Measurements from ENCODE around the gene KAZN.

KAZN gene

DNA sequence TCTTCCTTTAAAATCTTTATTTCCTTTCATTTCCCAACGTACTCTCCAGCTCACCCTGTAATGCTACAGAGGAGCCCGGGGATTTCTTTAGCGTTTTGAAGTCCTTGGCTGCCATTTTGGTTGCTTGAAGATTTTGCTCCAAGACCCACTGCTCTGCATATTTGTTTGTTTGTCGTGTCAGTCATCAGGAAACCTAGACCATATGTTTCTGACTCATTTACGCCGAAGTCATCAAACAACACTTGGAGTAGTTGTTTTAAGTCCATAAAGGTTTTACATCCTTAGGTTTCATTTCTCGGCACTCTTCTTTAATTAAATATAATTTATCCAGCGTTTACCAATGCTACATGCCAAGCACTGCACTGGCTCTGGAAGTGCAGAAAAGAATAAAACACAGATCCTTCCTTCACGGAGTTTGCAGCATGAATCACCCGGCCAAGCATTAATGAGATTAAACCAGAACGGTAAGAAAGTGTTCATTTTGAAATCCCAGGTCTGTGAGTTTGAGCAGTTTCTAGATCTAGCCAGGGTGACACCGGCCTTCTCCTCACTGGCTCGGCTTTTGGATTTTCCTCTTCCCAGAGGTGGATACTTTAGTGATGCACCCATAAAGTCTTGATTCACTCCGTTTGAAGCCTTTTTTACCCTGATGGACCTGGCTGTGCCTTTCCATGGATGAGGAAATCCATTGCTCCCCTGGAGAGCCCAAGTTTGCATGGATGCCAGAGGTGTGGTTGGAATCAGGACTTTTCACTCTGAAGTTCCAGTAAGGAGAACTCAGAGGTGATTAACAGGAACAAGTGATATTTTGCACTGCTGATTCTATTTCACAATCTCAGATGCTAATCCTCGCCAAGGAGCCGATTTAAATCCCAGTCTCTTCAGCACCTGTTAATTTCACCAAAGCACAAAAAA, 109.3 kb downstream of the KAZN start:
- DNase-seq (ENCODE audit: low read depth), result no peak
- H3K4me3 ChIP-seq (replicated peaks; ENCODE audit: low read depth, low read length), result no peak overlapping the region
- TF ChIP-seq, protein P1, sequence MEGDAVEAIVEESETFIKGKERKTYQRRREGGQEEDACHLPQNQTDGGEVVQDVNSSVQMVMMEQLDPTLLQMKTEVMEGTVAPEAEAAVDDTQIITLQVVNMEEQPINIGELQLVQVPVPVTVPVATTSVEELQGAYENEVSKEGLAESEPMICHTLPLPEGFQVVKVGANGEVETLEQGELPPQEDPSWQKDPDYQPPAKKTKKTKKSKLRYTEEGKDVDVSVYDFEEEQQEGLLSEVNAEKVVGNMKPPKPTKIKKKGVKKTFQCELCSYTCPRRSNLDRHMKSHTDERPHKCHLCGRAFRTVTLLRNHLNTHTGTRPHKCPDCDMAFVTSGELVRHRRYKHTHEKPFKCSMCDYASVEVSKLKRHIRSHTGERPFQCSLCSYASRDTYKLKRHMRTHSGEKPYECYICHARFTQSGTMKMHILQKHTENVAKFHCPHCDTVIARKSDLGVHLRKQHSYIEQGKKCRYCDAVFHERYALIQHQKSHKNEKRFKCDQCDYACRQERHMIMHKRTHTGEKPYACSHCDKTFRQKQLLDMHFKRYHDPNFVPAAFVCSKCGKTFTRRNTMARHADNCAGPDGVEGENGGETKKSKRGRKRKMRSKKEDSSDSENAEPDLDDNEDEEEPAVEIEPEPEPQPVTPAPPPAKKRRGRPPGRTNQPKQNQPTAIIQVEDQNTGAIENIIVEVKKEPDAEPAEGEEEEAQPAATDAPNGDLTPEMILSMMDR (IDR thresholded peaks at IDR 0.05; ENCODE audit: low read length, missing control alignments), result no peak

DNA sequence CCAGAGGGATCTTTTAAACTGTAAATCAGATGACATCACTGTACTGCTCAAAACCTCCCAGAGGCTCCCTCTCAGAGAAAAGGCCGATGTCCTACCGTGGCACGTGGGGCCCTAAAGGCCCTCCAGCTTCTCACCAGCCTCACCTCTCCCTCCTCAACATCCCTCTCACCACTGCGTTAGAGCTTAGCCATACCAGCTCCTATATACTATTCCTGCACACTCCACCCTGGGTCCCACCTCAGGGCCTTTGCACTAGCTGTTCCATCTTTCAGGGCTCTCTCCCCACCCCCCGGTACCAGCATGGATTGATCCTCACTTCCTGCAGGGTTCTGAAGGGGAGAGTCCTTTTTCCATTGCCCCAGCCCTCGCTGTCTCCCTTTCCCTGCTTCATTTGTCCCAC, 111.8 kb downstream of the KAZN start:
- H3K4me3 ChIP-seq (replicated peaks; ENCODE audit: low read depth, low read length), result no peak overlapping the region
- DNase-seq (ENCODE audit: low read depth), result no peak
- TF ChIP-seq, protein P1 (IDR thresholded peaks at IDR 0.05; ENCODE audit: low read length, missing control alignments), result no peak

DNA sequence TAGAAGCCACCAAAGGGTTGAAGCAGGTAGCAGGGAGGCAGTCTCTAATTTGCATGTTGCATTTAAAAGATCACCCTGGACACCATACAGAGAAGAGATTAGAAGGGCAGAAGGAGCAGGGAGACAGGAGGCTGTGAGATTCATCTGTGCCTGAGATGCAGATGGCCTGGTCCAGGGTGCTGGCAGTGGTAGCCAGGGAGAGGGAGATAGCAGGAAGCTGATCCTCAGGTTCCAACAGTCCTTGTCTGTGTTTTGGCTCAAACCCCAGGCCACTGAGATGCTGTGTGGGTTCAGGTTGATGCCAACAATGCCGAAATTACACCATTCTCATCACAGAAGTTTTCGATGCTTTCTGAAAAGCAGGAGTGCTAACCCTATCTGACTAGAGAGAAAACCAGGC, 113.7 kb downstream of the KAZN start:
- TF ChIP-seq, protein P1 (IDR thresholded peaks at IDR 0.05; ENCODE audit: low read length, missing control alignments), result no peak
- no peak overlapping the region for H3K4me3 ChIP-seq (replicated peaks; ENCODE audit: low read depth, low read length)
- no peak for DNase-seq (ENCODE audit: low read depth)

DNA sequence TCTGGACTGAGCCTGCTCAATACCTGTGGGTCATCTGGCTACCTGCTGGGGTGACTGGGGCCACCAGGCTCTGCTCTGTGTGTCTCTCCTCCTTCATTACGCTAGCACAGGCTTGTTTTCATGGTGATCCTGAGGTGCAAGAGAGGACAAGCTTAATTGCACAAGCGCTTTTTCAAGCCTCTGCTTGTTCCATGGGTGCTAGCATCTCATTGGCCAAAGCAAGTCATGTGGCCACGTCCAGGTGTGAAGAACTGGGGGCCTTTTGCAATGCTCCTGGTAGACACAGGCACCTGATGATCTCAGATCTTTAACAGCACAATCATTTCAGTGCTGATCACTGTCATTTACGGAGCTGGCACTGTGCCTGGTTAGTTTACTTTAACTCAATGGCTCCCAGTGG, 114.6 kb downstream of the KAZN start:
- no peak for DNase-seq (ENCODE audit: low read depth)
- TF ChIP-seq, protein P1 (IDR thresholded peaks at IDR 0.05; ENCODE audit: low read length, missing control alignments), result no peak

DNA sequence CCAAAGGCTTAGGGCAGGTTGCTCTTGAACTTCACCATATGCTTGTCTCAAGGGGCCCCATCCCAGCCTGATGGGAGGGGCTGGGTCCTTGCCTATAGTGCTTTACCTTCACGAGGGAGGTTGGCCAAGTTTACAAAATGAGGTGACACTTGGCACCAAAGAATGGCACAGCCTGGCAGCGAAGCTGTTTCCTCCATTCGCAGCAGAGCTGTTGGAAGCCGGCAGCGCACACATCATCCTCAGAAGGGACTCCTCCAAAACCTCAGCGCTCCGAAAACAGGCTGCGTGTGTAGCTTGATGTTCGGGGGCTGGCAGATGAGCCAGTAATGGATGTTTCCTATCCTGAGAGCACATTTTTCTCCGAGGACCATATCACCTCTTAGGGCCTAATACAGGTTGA, 116.8 kb downstream of the KAZN start:
- DNase-seq (ENCODE audit: low read depth), result no peak
- TF ChIP-seq, protein P1 (IDR thresholded peaks at IDR 0.05; ENCODE audit: low read length, missing control alignments), result no peak
- no peak overlapping the region for H3K4me3 ChIP-seq (replicated peaks; ENCODE audit: low read depth, low read length)

More for the DNA sequence above, 114.6 kb downstream of the KAZN start:
- H3K4me3 ChIP-seq (replicated peaks; ENCODE audit: low read depth, low read length), result no peak overlapping the region

DNA sequence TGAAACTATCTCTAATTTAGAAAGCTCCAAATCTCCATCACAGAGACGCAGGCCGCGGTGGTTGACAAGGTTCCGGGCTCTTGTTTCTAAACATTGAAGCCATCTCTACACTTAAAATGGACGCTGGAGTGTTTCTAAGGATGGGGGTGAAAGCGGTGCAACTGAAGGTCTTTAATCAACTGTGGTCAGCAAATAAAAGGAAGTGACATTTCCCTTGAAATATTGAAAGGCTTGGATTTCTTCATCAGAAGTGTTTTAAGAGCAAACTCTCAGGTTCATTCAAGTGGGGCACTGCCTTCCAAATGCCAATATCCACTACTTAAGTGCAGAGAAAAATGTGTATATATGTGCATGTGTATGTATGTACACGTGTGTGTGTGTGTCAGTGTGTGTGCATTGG, 117.3 kb downstream of the KAZN start:
- no peak overlapping the region for H3K4me3 ChIP-seq (replicated peaks; ENCODE audit: low read depth, low read length)
- no peak for DNase-seq (ENCODE audit: low read depth)
- TF ChIP-seq, protein P1 (IDR thresholded peaks at IDR 0.05; ENCODE audit: low read length, missing control alignments), result no peak

DNA sequence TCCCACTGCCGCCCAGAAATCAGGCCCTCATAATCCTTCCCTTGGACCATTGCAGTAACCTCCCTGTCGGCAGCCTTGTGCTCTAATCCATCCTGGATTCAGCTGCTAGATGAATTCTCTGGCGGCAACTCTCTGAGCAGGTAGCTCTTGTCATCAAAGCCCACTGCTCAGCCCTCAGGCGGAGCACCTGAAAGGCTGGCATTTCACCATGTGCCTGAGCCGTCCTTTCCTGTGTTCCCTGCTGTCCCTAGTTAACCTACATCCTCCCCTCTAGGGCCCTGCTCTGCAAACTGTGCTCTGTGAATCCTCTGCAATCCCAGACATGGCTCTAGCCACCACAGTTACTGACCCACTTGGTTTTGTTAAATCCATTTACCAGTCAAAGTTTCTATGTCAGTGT, 118.0 kb downstream of the KAZN start:
- H3K4me3 ChIP-seq (replicated peaks; ENCODE audit: low read depth, low read length), result no peak overlapping the region
- DNase-seq (ENCODE audit: low read depth), result no peak
- TF ChIP-seq, protein P1 (IDR thresholded peaks at IDR 0.05; ENCODE audit: low read length, missing control alignments), result no peak

Measured in fibroblast of pulmonary artery (primary cell).